ENCODE data around the gene VDAC1.
"Not testable (repeated sequence)": the region's sequence is repeated elsewhere in the genome, so short reads cannot be mapped to it uniquely, and the experiment has no call there.

Gene VDAC1

GRCh38 chr5:133938039-133938821, 66.5 kb downstream of the VDAC1 start:
- DNase-seq, result no peak

- not testable (repeated sequence) for DNase-seq
These were observed 67.1 kb downstream of the VDAC1 start for GRCh38 chr5:133937628-133938027.

GRCh38 chr5:133936651-133937015, 68.1 kb downstream of the VDAC1 start:
- DNase-seq, result no peak

- not testable (repeated sequence) for DNase-seq
These were observed 68.7 kb downstream of the VDAC1 start for GRCh38 chr5:133935991-133936650.

GRCh38 chr5:133935667-133935940, 69.2 kb downstream of the VDAC1 start:
- DNase-seq, result no peak

GRCh38 chr5:133934822-133935666, 69.7 kb downstream of the VDAC1 start:
- no peak for DNase-seq

GRCh38 chr5:133934311-133934710, 70.5 kb downstream of the VDAC1 start:
- DNase-seq, result no peak

GRCh38 chr5:133933670-133934295, 71.0 kb downstream of the VDAC1 start:
- DNase-seq, result no peak

GRCh38 chr5:133933169-133933509, 71.6 kb downstream of the VDAC1 start:
- DNase-seq, result no peak

GRCh38 chr5:133932441-133933168, 72.2 kb downstream of the VDAC1 start:
- no peak for DNase-seq

- DNase-seq, result no peak
These were observed 73.2 kb downstream of the VDAC1 start for GRCh38 chr5:133931546-133931945.

GRCh38 chr5:133930813-133931090, 74.0 kb downstream of the VDAC1 start:
- DNase-seq, result no peak

- DNase-seq, result no peak
These were observed 74.5 kb downstream of the VDAC1 start for GRCh38 chr5:133930061-133930812.

GRCh38 chr5:133928587-133929393, 76.0 kb downstream of the VDAC1 start:
- no peak for DNase-seq

GRCh38 chr5:133927300-133928180, 77.2 kb downstream of the VDAC1 start:
- no peak for DNase-seq

- no peak for DNase-seq
These were observed 78.1 kb downstream of the VDAC1 start for GRCh38 chr5:133926489-133927299.

GRCh38 chr5:133925866-133926488, 78.8 kb downstream of the VDAC1 start:
- no peak for DNase-seq

GRCh38 chr5:133925269-133925668, 79.5 kb downstream of the VDAC1 start:
- no peak for DNase-seq

Measured in NCI-H2107 (cell line).